ENCODE results near the gene UGCG. TPM values are rescaled to one million over a fixed set of nuclear protein-coding genes. Genes with fewer than 3 reads are reported as not detected.
"Not testable (repeated sequence)": the region's sequence is repeated elsewhere in the genome, so short reads cannot be mapped to it uniquely, and the experiment has no call there.

UGCG gene
- total RNA-seq, 1 donor from 2014 or later: 48.1 TPM

DNA sequence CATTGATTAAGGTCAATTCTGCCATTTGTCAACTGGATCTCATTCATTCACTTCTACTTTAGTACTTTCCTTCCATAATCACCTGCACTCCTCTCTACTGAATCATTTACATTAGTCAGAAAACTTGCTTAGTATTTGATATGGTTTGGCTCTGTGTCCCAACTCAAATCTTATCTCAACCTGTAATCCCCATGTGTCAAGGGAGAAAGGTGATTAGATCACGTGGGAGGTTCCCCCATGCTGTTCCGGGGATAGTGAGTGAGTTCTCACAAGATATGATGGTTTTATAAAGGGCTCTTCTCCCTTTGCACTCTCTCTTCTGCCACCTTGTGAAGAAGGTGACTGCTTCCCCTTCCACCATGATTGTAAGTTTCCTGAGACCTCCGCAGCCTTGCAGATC lies 23.7 kb upstream of the UGCG start:
- Mint-ChIP-seq H3K4me3 (no peak overlapping the region), H3K27me3 (ENCODE audit: insufficient read depth, low read depth) (peaks cover 3% of the 10 kb centered on the region), H3K4me1 (no peaks in the 10 kb centered on the region), H3K27ac (no peak overlapping the region), H3K9me3 (peaks cover 1% of the 10 kb centered on the region), H3K36me3 (no peaks in the 10 kb centered on the region)
- Histone ChIP-seq H3K4me2 (no peak overlapping the region), H3K4me1 (no peaks in the 10 kb centered on the region), H3K27ac (no peak overlapping the region), H3K9ac (no peak overlapping the region), H3F3A (ENCODE audit: low read depth) (no peaks in the 10 kb centered on the region), H2AFZ (replicated peaks) (no peak overlapping the region), H3K9me3 (ENCODE audit: low read depth) (no peaks in the 10 kb centered on the region), H3K27me3 (no peaks in the 10 kb centered on the region), H3K36me3 (no peaks in the 10 kb centered on the region), H3K4me3 (no peak overlapping the region), H4K20me1 (ENCODE audit: low read depth) (no peaks in the 10 kb centered on the region), H3K79me2 (ENCODE audit: low read depth) (no peaks in the 10 kb centered on the region)
- no peak for TF ChIP-seq EZH2phosphoT487 (IDR thresholded peaks at IDR 0.05)
- TF ChIP-seq EZH2 (IDR thresholded peaks at IDR 0.05): no peak
- TF ChIP-seq, protein P1, sequence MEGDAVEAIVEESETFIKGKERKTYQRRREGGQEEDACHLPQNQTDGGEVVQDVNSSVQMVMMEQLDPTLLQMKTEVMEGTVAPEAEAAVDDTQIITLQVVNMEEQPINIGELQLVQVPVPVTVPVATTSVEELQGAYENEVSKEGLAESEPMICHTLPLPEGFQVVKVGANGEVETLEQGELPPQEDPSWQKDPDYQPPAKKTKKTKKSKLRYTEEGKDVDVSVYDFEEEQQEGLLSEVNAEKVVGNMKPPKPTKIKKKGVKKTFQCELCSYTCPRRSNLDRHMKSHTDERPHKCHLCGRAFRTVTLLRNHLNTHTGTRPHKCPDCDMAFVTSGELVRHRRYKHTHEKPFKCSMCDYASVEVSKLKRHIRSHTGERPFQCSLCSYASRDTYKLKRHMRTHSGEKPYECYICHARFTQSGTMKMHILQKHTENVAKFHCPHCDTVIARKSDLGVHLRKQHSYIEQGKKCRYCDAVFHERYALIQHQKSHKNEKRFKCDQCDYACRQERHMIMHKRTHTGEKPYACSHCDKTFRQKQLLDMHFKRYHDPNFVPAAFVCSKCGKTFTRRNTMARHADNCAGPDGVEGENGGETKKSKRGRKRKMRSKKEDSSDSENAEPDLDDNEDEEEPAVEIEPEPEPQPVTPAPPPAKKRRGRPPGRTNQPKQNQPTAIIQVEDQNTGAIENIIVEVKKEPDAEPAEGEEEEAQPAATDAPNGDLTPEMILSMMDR (IDR thresholded peaks at IDR 0.05): no peak
- no peak for DNase-seq (ENCODE audit: low spot score)

DNA sequence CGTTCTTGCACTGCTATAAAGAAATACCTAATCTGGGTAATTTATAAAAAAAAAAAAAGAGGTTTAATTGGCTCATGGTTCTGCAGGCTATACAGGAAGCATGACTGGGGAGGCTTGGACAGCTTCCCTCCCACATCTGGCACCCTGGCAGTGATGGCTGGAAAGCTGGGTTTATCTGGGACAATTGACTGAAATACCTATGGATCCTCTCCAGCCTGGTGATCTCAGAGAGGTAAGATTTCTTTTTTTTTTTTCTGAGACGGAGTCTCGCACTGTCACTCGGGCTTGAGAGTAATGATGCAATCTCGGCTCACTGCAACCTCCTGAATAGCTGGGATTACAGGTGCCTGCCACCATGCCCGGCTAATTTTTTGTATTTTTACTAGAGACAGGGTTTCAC lies 22.7 kb upstream of the UGCG start:
- no peak overlapping the region for H3K9ac ChIP-seq
- H3K9me3 Mint-ChIP-seq: peaks cover 1% of the 10 kb centered on the region
- H3K4me3 ChIP-seq: no peak overlapping the region
- no peak for DNase-seq (ENCODE audit: low spot score)
- H3K27me3 ChIP-seq: no peaks in the 10 kb centered on the region
- no peaks in the 10 kb centered on the region for H3F3A ChIP-seq (ENCODE audit: low read depth)
- no peaks in the 10 kb centered on the region for H4K20me1 ChIP-seq (ENCODE audit: low read depth)
- H3K27ac Mint-ChIP-seq: no peak overlapping the region
- peaks cover 3% of the 10 kb centered on the region for H3K27me3 Mint-ChIP-seq (ENCODE audit: insufficient read depth, low read depth)
- no peak overlapping the region for H3K4me3 Mint-ChIP-seq
- TF ChIP-seq, protein P1 (IDR thresholded peaks at IDR 0.05): no peak
- TF ChIP-seq EZH2phosphoT487 (IDR thresholded peaks at IDR 0.05) (no peak), EZH2 (IDR thresholded peaks at IDR 0.05) (no peak)
- no peaks in the 10 kb centered on the region for H3K36me3 Mint-ChIP-seq
- H3K4me2 ChIP-seq: no peak overlapping the region
- no peaks in the 10 kb centered on the region for H3K4me1 ChIP-seq
- H3K27ac ChIP-seq: no peak overlapping the region
- no peaks in the 10 kb centered on the region for H3K79me2 ChIP-seq (ENCODE audit: low read depth)
- H2AFZ ChIP-seq (replicated peaks): no peak overlapping the region
- no peaks in the 10 kb centered on the region for H3K36me3 ChIP-seq
- no peaks in the 10 kb centered on the region for H3K4me1 Mint-ChIP-seq
- H3K9me3 ChIP-seq (ENCODE audit: low read depth): no peaks in the 10 kb centered on the region

DNA sequence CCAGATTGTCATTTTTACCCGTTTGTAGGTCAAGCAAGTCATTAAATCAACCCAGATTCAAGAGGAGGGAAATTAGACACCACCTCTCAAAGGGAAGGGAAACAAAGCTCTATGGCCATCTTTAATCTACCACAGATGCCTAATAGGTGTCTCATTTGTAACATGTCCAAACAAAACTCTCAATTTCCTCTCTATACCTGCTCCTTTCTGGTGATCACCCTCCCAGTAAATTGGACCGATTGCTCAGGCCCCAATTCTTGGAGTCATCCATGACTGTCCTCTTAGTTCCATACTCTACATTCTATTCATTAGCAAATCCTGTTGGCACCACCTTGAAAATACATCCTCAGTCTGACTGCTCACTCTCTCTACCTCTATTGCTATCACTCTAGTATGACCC lies 22.1 kb upstream of the UGCG start:
- Histone ChIP-seq H3K79me2 (ENCODE audit: low read depth) (no peaks in the 10 kb centered on the region), H2AFZ (replicated peaks) (no peak overlapping the region), H3K36me3 (no peaks in the 10 kb centered on the region), H3K4me1 (no peaks in the 10 kb centered on the region), H4K20me1 (ENCODE audit: low read depth) (no peaks in the 10 kb centered on the region), H3K9me3 (ENCODE audit: low read depth) (no peaks in the 10 kb centered on the region), H3F3A (ENCODE audit: low read depth) (no peaks in the 10 kb centered on the region), H3K9ac (no peak overlapping the region), H3K27ac (no peak overlapping the region), H3K4me3 (no peak overlapping the region), H3K4me2 (no peak overlapping the region), H3K27me3 (no peaks in the 10 kb centered on the region)
- peaks cover 1% of the 10 kb centered on the region for H3K9me3 Mint-ChIP-seq
- H3K27me3 Mint-ChIP-seq (ENCODE audit: insufficient read depth, low read depth): peaks cover 3% of the 10 kb centered on the region
- TF ChIP-seq, protein P1 (IDR thresholded peaks at IDR 0.05): no peak
- TF ChIP-seq EZH2 (IDR thresholded peaks at IDR 0.05) (no peak), EZH2phosphoT487 (IDR thresholded peaks at IDR 0.05) (no peak)
- no peaks in the 10 kb centered on the region for H3K36me3 Mint-ChIP-seq
- H3K4me3 Mint-ChIP-seq: no peak overlapping the region
- H3K4me1 Mint-ChIP-seq: no peaks in the 10 kb centered on the region
- no peak overlapping the region for H3K27ac Mint-ChIP-seq
- no peak for DNase-seq (ENCODE audit: low spot score)

DNA sequence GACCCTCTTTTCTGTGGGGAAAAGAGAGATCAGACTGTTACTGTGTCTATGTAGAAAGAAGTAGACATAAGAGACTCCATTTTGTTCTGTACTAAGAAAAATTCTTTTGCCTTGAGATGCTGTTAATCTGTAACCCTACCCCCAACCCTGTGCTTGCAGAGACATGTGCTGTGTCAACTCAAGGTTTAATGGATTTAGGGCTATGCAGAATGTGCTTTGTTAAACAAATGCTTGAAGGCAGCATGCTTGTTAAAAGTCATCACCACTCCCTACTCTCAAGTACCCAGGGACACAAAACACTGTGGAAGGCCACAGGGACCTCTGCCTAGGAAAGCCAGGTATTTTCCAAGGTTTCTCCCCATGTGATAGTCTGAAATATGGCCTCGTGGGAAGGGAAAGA lies 21.3 kb upstream of the UGCG start:
- H3K9me3 Mint-ChIP-seq; H3K4me1 Mint-ChIP-seq; H4K20me1 ChIP-seq (ENCODE audit: low read depth); H3K36me3 Mint-ChIP-seq; H3K79me2 ChIP-seq (ENCODE audit: low read depth); H3K27ac Mint-ChIP-seq; H2AFZ ChIP-seq (replicated peaks); H3K36me3 ChIP-seq; H3K27me3 Mint-ChIP-seq (ENCODE audit: insufficient read depth, low read depth); H3F3A ChIP-seq (ENCODE audit: low read depth); H3K9me3 ChIP-seq (ENCODE audit: low read depth); H3K9ac ChIP-seq; H3K4me2 ChIP-seq; H3K4me1 ChIP-seq; H3K27ac ChIP-seq; H3K27me3 ChIP-seq; DNase-seq (ENCODE audit: low spot score); H3K4me3 ChIP-seq; H3K4me3 Mint-ChIP-seq: not testable (repeated sequence)

DNA sequence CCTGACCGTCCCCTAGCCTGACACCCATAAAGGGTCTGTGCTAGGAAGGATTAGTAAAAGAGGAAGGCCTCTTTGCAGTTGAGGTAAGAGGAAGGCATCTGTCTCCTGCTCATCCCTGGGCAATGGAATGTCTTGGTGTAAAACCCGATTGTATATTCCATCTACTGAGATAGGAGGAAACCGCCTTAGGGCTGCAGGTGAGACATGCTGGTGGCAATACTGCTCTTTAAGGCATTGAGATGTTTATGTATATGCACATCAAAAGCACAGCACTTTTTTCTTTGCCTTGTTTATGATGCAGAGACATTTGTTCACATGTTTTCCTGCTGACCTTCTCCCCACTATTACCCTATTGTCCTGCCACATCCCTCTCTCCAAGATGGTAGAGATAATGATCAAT lies 20.9 kb upstream of the UGCG start:
- H3F3A ChIP-seq (ENCODE audit: low read depth); H3K4me3 Mint-ChIP-seq; H3K4me1 Mint-ChIP-seq; H3K9ac ChIP-seq; H3K9me3 Mint-ChIP-seq; H3K4me1 ChIP-seq; H3K36me3 ChIP-seq; H3K27ac Mint-ChIP-seq; H3K27ac ChIP-seq; H4K20me1 ChIP-seq (ENCODE audit: low read depth); H3K79me2 ChIP-seq (ENCODE audit: low read depth); H3K27me3 Mint-ChIP-seq (ENCODE audit: insufficient read depth, low read depth); H3K4me2 ChIP-seq; H2AFZ ChIP-seq (replicated peaks); H3K36me3 Mint-ChIP-seq; DNase-seq (ENCODE audit: low spot score); H3K4me3 ChIP-seq; H3K9me3 ChIP-seq (ENCODE audit: low read depth); H3K27me3 ChIP-seq: not testable (repeated sequence)

All from neural progenitor cell (in vitro differentiated cells).